ENCODE measurements around the gene MPP3.

GRCh38 chr17:43881181-43881580, 48.2 kb upstream of the MPP3 start:
- TF ChIP-seq CTCF (IDR thresholded peaks at IDR 0.05; ENCODE audit: borderline replicate concordance, extremely low read depth, low read length, poor library complexity, severe bottlenecking) (no peak), EZH2 (IDR thresholded peaks at IDR 0.05; ENCODE audit: borderline replicate concordance, low read depth, low read length, severe bottlenecking) (no peak)
